ENCODE measurements around the gene ROBO1.

The ROBO1 gene

GRCh38 chr3:78812166-78812565 is 955.6 kb downstream of the ROBO1 start:
- H3K79me2 ChIP-seq (ENCODE audit: insufficient read depth, low read depth) = no peaks in the 10 kb centered on the region
- H4K20me1 ChIP-seq (ENCODE audit: insufficient read depth) = no peaks in the 10 kb centered on the region
- H3K4me3 ChIP-seq (IDR thresholded peaks at IDR 0.05; ENCODE audit: insufficient read depth, low read depth, low read length) = no peak overlapping the region
- H3K36me3 ChIP-seq (ENCODE audit: insufficient read depth) = no peaks in the 10 kb centered on the region
- no peak for TF ChIP-seq CTCF (conservative IDR thresholded peaks at IDR 0.05; ENCODE audit: low read depth, low read length)
- H2AFZ ChIP-seq (ENCODE audit: low read depth) = no peak overlapping the region
- H3K4me2 ChIP-seq = no peak overlapping the region
- no peak overlapping the region for H3K27ac ChIP-seq
- H3K9ac ChIP-seq = no peak overlapping the region
- no peaks in the 10 kb centered on the region for H3K4me1 ChIP-seq (ENCODE audit: low read depth, poor library complexity, severe bottlenecking)
- H3K27me3 ChIP-seq (ENCODE audit: insufficient read depth, low read depth) = no peaks in the 10 kb centered on the region

- Histone ChIP-seq H3K4me1 (ENCODE audit: low read depth, poor library complexity, severe bottlenecking) (no peaks in the 10 kb centered on the region), H3K27me3 (ENCODE audit: insufficient read depth, low read depth) (no peaks in the 10 kb centered on the region), H4K20me1 (ENCODE audit: insufficient read depth) (no peaks in the 10 kb centered on the region), H2AFZ (ENCODE audit: low read depth) (no peak overlapping the region), H3K4me2 (no peak overlapping the region), H3K36me3 (ENCODE audit: insufficient read depth) (no peaks in the 10 kb centered on the region), H3K9ac (no peak overlapping the region), H3K27ac (no peak overlapping the region), H3K79me2 (ENCODE audit: insufficient read depth, low read depth) (no peaks in the 10 kb centered on the region), H3K4me3 (IDR thresholded peaks at IDR 0.05; ENCODE audit: insufficient read depth, low read depth, low read length) (no peak overlapping the region)
- no peak for TF ChIP-seq CTCF (conservative IDR thresholded peaks at IDR 0.05; ENCODE audit: low read depth, low read length)
Observed at GRCh38 chr3:78809966-78810365, 957.8 kb downstream of the ROBO1 start.

- Histone ChIP-seq H4K20me1 (ENCODE audit: insufficient read depth) (no peaks in the 10 kb centered on the region), H3K27ac (no peak overlapping the region), H3K79me2 (ENCODE audit: insufficient read depth, low read depth) (no peaks in the 10 kb centered on the region), H3K9ac (no peak overlapping the region), H3K4me2 (no peak overlapping the region), H3K36me3 (ENCODE audit: insufficient read depth) (no peaks in the 10 kb centered on the region), H3K4me3 (IDR thresholded peaks at IDR 0.05; ENCODE audit: insufficient read depth, low read depth, low read length) (no peak overlapping the region), H2AFZ (ENCODE audit: low read depth) (no peak overlapping the region), H3K27me3 (ENCODE audit: insufficient read depth, low read depth) (no peaks in the 10 kb centered on the region), H3K4me1 (ENCODE audit: low read depth, poor library complexity, severe bottlenecking) (peaks cover 12% of the 10 kb centered on the region)
- no peak for TF ChIP-seq CTCF (conservative IDR thresholded peaks at IDR 0.05; ENCODE audit: low read depth, low read length)
Observed at GRCh38 chr3:78804251-78805037, 963.4 kb downstream of the ROBO1 start.

GRCh38 chr3:78802562-78802930 is 965.3 kb downstream of the ROBO1 start:
- Histone ChIP-seq H3K4me3 (IDR thresholded peaks at IDR 0.05; ENCODE audit: insufficient read depth, low read depth, low read length) (no peak overlapping the region), H3K36me3 (ENCODE audit: insufficient read depth) (no peaks in the 10 kb centered on the region)

More at GRCh38 chr3:78802562-78802930, 965.3 kb downstream of the ROBO1 start:
- Histone ChIP-seq H3K9ac (no peak overlapping the region), H3K27me3 (ENCODE audit: insufficient read depth, low read depth) (no peaks in the 10 kb centered on the region), H4K20me1 (ENCODE audit: insufficient read depth) (no peaks in the 10 kb centered on the region), H3K4me1 (ENCODE audit: low read depth, poor library complexity, severe bottlenecking) (peaks cover 12% of the 10 kb centered on the region), H3K79me2 (ENCODE audit: insufficient read depth, low read depth) (no peaks in the 10 kb centered on the region), H3K27ac (no peak overlapping the region), H2AFZ (ENCODE audit: low read depth) (no peak overlapping the region), H3K4me2 (0 out of 2 replicates have a peak overlapping the region, but pooled peaks have one; percentile 29)
- no peak for TF ChIP-seq CTCF (conservative IDR thresholded peaks at IDR 0.05; ENCODE audit: low read depth, low read length)
